ENCODE measurements around the gene CRABP1. TPM values are rescaled to one million over a fixed set of nuclear protein-coding genes. Genes with fewer than 3 reads are reported as not detected.

CRABP1 gene
- total RNA-seq = not detected
- polyA plus RNA-seq = not detected
- not detected for total RNA-seq

- ATAC-seq (no peak), DNase-seq (no peak)
- H3K27me3 ChIP-seq (ENCODE audit: control insufficient read depth in 2 of 2, insufficient read depth in 2 of 2, low read length in 2 of 2) = peaks cover 0 to 10% of the 10 kb centered on the region in 2 donors
- ChIA-PET POLR2A (no interaction called here), CTCF (no interaction called here)
- H3K27ac ChIP-seq (ENCODE audit: low read depth, low read length) = no peak within 1 kb of the TSS
- H3K36me3 ChIP-seq (ENCODE audit: control insufficient read depth in 2 of 3, insufficient read depth in 3 of 3, low read length in 3 of 3) = no peaks in the 10 kb centered on the region
- H3K4me1 ChIP-seq (ENCODE audit: control insufficient read depth in 2 of 2, insufficient read depth in 2 of 2, low read length in 2 of 2) = no peaks in the 10 kb centered on the region
- Mint-ChIP-seq H3K27me3 (peaks cover 29 to 68% (median 47%) of the 10 kb centered on the region in 5 donors), H3K4me3 (peak within 1 kb of the TSS in 2 of 10 donors; percentile 13 to 40), H3K27ac (no peak within 1 kb of the TSS), H3K9me3 (peaks cover 0 to 2% (median 0%) of the 10 kb centered on the region in 11 donors), H3K4me1 (peaks cover 0 to 9% (median 4%) of the 10 kb centered on the region in 7 donors), H3K36me3 (no peaks in the 10 kb centered on the region)
- H3K9me3 ChIP-seq (ENCODE audit: control insufficient read depth in 2 of 3, low read length in 3 of 3) = no peaks in the 10 kb centered on the region
- H3K4me3 ChIP-seq (ENCODE audit: low read length) = no peak within 1 kb of the TSS
- intact Hi-C loops (cut with micrococcal nuclease) = no loop called here
Observed at GRCh38 chr15:78340231-78341056, at the start of gene CRABP1. Gene CRABP1 (plus strand): TSS chr15:78340353. CDS start chr15:78340429, 76 bp downstream.

- H3K27me3 ChIP-seq (ENCODE audit: control insufficient read depth in 2 of 2, insufficient read depth in 2 of 2, low read length in 2 of 2) = no peaks in the 10 kb centered on the region
- CTCF ChIA-PET = interaction anchor here (2.1 kb wide), 1 partner anchor 9 kb away, joined by 6 read pairs; no protein-coding TSS in a partner anchor
- H3K4me1 ChIP-seq (ENCODE audit: control insufficient read depth in 2 of 2, insufficient read depth in 2 of 2, low read length in 2 of 2) = no peaks in the 10 kb centered on the region
- intact Hi-C loops (cut with micrococcal nuclease) = no loop called here
- peaks cover 0 to 12% (median 7%) of the 10 kb centered on the region in 7 donors for H3K4me1 Mint-ChIP-seq
- peaks cover 0 to 76% (median 5%) of the 10 kb centered on the region in 3 experiments for H3K36me3 ChIP-seq (ENCODE audit: control insufficient read depth in 2 of 3, insufficient read depth in 3 of 3, low read length in 3 of 3)
- POLR2A ChIA-PET = interaction anchor here (0.6 to 1.3 kb wide), 2 partner anchors 9 to 27 kb away, joined by 3 to 4 read pairs; partner anchors contain the start of genes DNAJA4 and SKIC8
- peak overlapping the region in 1 of 9 donors; percentile 12 for H3K27ac Mint-ChIP-seq
- no peaks in the 10 kb centered on the region for H3K27me3 Mint-ChIP-seq
- peaks cover 0 to 1% (median 0%) of the 10 kb centered on the region in 11 donors for H3K9me3 Mint-ChIP-seq
- ATAC-seq (no peak), DNase-seq (no peak)
- no peaks in the 10 kb centered on the region for H3K9me3 ChIP-seq (ENCODE audit: control insufficient read depth in 2 of 3, low read length in 3 of 3)
- peaks cover 7 to 60% (median 24%) of the 10 kb centered on the region in 5 donors for H3K36me3 Mint-ChIP-seq
- no peak overlapping the region for H3K4me3 Mint-ChIP-seq
- H3K4me3 ChIP-seq (ENCODE audit: low read length) = no peak overlapping the region
- H3K27ac ChIP-seq (ENCODE audit: low read depth, low read length) = no peak overlapping the region
Observed at GRCh38 chr15:78291052-78291451, 49.1 kb upstream of the CRABP1 start.

- Histone ChIP-seq H3K27me3 (ENCODE audit: control insufficient read depth in 2 of 2, insufficient read depth in 2 of 2, low read length in 2 of 2) (no peaks in the 10 kb centered on the region), H3K4me1 (ENCODE audit: control insufficient read depth in 2 of 2, insufficient read depth in 2 of 2, low read length in 2 of 2) (no peaks in the 10 kb centered on the region), H3K9me3 (ENCODE audit: control insufficient read depth in 2 of 3, low read length in 3 of 3) (no peaks in the 10 kb centered on the region), H3K4me3 (ENCODE audit: low read length) (no peak overlapping the region), H3K27ac (ENCODE audit: low read depth, low read length) (no peak overlapping the region), H3K36me3 (ENCODE audit: control insufficient read depth in 2 of 3, insufficient read depth in 3 of 3, low read length in 3 of 3) (peaks cover 0 to 69% (median 5%) of the 10 kb centered on the region in 3 experiments)
- H3K4me1 Mint-ChIP-seq = peaks cover 0 to 10% (median 7%) of the 10 kb centered on the region in 7 donors
- POLR2A ChIA-PET = interaction anchor here (1.3 kb wide), 1 partner anchor 8 kb away, joined by 4 read pairs; the partner anchor contains the start of gene SKIC8
- intact Hi-C loops (cut with micrococcal nuclease) = no loop called here
- H3K27ac Mint-ChIP-seq = no peak overlapping the region
- peaks cover 0 to 1% (median 0%) of the 10 kb centered on the region in 11 donors for H3K9me3 Mint-ChIP-seq
- DNase-seq = no peak
- peaks cover 4 to 54% (median 17%) of the 10 kb centered on the region in 5 donors for H3K36me3 Mint-ChIP-seq
- no peak for ATAC-seq
- no peak overlapping the region for H3K4me3 Mint-ChIP-seq
- no peaks in the 10 kb centered on the region for H3K27me3 Mint-ChIP-seq
- CTCF ChIA-PET = interaction anchor here (2.1 kb wide), 1 partner anchor 9 kb away, joined by 6 read pairs; no protein-coding TSS in a partner anchor
Observed at GRCh38 chr15:78291698-78292097, 48.5 kb upstream of the CRABP1 start.

GRCh38 chr15:78292219-78292618, 47.9 kb upstream of the CRABP1 start:
- intact Hi-C loops (cut with micrococcal nuclease) = no loop called here
- no peak overlapping the region for H3K4me3 ChIP-seq (ENCODE audit: low read length)
- DNase-seq = no peak
- peaks cover 4 to 12% (median 7%) of the 10 kb centered on the region in 7 donors for H3K4me1 Mint-ChIP-seq
- no peak overlapping the region for H3K27ac ChIP-seq (ENCODE audit: low read depth, low read length)
- no peaks in the 10 kb centered on the region for H3K9me3 ChIP-seq (ENCODE audit: control insufficient read depth in 2 of 3, low read length in 3 of 3)
- peaks cover 0 to 64% (median 5%) of the 10 kb centered on the region in 3 experiments for H3K36me3 ChIP-seq (ENCODE audit: control insufficient read depth in 2 of 3, insufficient read depth in 3 of 3, low read length in 3 of 3)
- H3K27me3 ChIP-seq (ENCODE audit: control insufficient read depth in 2 of 2, insufficient read depth in 2 of 2, low read length in 2 of 2) = no peaks in the 10 kb centered on the region
- ChIA-PET POLR2A (interaction anchor here (1.0 kb wide), 1 partner anchor 9 kb away, joined by 4 read pairs; no protein-coding TSS in a partner anchor), CTCF (interaction anchor here (0.6 to 2.1 kb wide), 2 partner anchors 10 to 176 kb away, joined by 3 to 6 read pairs; no protein-coding TSS in a partner anchor)
- no peak overlapping the region for H3K27ac Mint-ChIP-seq
- peaks cover 3 to 49% (median 17%) of the 10 kb centered on the region in 5 donors for H3K36me3 Mint-ChIP-seq
- no peak for ATAC-seq
- no peaks in the 10 kb centered on the region for H3K27me3 Mint-ChIP-seq
- peaks cover 0 to 1% (median 0%) of the 10 kb centered on the region in 11 donors for H3K9me3 Mint-ChIP-seq
- no peaks in the 10 kb centered on the region for H3K4me1 ChIP-seq (ENCODE audit: control insufficient read depth in 2 of 2, insufficient read depth in 2 of 2, low read length in 2 of 2)
- H3K4me3 Mint-ChIP-seq = no peak overlapping the region

GRCh38 chr15:78299101-78299930, 40.8 kb upstream of the CRABP1 start, which contains the start of gene SKIC8:
Gene SKIC8 (minus strand): TSS chr15:78299609. CDS start chr15:78295686, 3,923 bp downstream.
- Mint-ChIP-seq H3K27me3 (no peaks in the 10 kb centered on the region), H3K4me1 (peaks cover 12 to 41% (median 31%) of the 10 kb centered on the region in 7 donors), H3K36me3 (peaks cover 0 to 10% (median 0%) of the 10 kb centered on the region in 5 donors), H3K4me3 (peak within 1 kb of the TSS; percentile 94 to 99 (median 97)), H3K27ac (peak within 1 kb of the TSS; percentile 89 to 97 (median 94)), H3K9me3 (no peaks in the 10 kb centered on the region)
- Histone ChIP-seq H3K27ac (ENCODE audit: low read depth, low read length) (peak within 1 kb of the TSS; percentile 80), H3K27me3 (ENCODE audit: control insufficient read depth in 2 of 2, insufficient read depth in 2 of 2, low read length in 2 of 2) (no peaks in the 10 kb centered on the region), H3K9me3 (ENCODE audit: control insufficient read depth in 2 of 3, low read length in 3 of 3) (no peaks in the 10 kb centered on the region), H3K4me1 (ENCODE audit: control insufficient read depth in 2 of 2, insufficient read depth in 2 of 2, low read length in 2 of 2) (peaks cover 8 to 15% of the 10 kb centered on the region in 2 donors), H3K36me3 (ENCODE audit: control insufficient read depth in 2 of 3, insufficient read depth in 3 of 3, low read length in 3 of 3) (peaks cover 0 to 6% (median 0%) of the 10 kb centered on the region in 3 experiments), H3K4me3 (ENCODE audit: low read length) (peak within 1 kb of the TSS; percentile 88)
- ChIA-PET CTCF (interaction anchor here (1.0 to 1.2 kb wide), 2 partner anchors 34 to 37 kb away, joined by 3 to 4 read pairs; no protein-coding TSS in a partner anchor), POLR2A (interaction anchor here (0.6 to 3.0 kb wide), 15 partner anchors 8 to 575 kb away, joined by 3 to 44 read pairs (median 4); partner anchors contain the start of genes CIB2, DNAJA4, IREB2 and PSMA4)
- intact Hi-C loops (cut with micrococcal nuclease) = loop anchor here (1.0 to 2.0 kb wide), 7 partner anchors 34 to 573 kb away; partner anchors contain the start of genes IDH3A (in 2 of the 2), IREB2 (in 2 of the 2), DNAJA4 (in 1 of the 2) and MORF4L1 (in 1 of the 2)
- peak; percentile 84 to 92 (median 91) for DNase-seq
- ATAC-seq = peak; percentile 99
